HepG2 (cell line): ENCODE measurements around the gene KIFC1. TPM values are rescaled to one million over a fixed set of nuclear protein-coding genes. Genes with fewer than 3 reads are reported as not detected.
A peak's percentile ranks its signal among the peaks of the same experiment; 100 is the strongest.

ENCODE experiments used
- EEA1 ChIP-seq: sonication (generic); formaldehyde crosslinking; IDR thresholded peaks from 2 replicates; pipeline ENCODE4 v1.5.1; 2020; ENCODE audit warnings: mild to moderate bottlenecking, missing genetic modification reagents, borderline replicate concordance
- GATA4 ChIP-seq: sonication (generic); IDR thresholded peaks from 2 replicates; pipeline ENCODE4 v1.6.1; 2016; ENCODE audit warnings: antibody characterized with exemption, low read depth, borderline replicate concordance
- HOXA7 ChIP-seq: sonication (generic); formaldehyde crosslinking; IDR thresholded peaks from 2 replicates; pipeline ENCODE4 v1.8.1; 2022; ENCODE audit warnings: mild to moderate bottlenecking, missing genetic modification reagents, moderate library complexity
- ISX ChIP-seq: sonication (generic); formaldehyde crosslinking; conservative IDR thresholded peaks from 2 replicates; pipeline ENCODE4 v1.5.0; 2020; ENCODE audit warnings: missing genetic modification reagents
- KLF13 ChIP-seq: sonication (generic); formaldehyde crosslinking; IDR thresholded peaks from 2 replicates; pipeline ENCODE4 v1.4.0; 2020; ENCODE audit warnings: mild to moderate bottlenecking, missing genetic modification reagents
- KMT2B ChIP-seq: IDR thresholded peaks from 2 replicates; pipeline ENCODE4 v1.6.1; 2016; ENCODE audit warnings: missing genetic modification reagents, missing compliant biosample characterization
- MAZ ChIP-seq, 2 experiments: sonication (generic) in 1 of 2; formaldehyde crosslinking in 1 of 2; IDR thresholded peaks; 2 replicates each; pipeline versions ENCODE4 v1.5.0 to v1.6.1; 2012 to 2020; ENCODE audit warnings: low read depth in 2 of 2, mild to moderate bottlenecking in 2 of 2, borderline replicate concordance in 1 of 2, improper control_type of control experiment in 1 of 2, low read length in 1 of 2, missing genetic modification reagents in 1 of 2, moderate library complexity in 1 of 2
- MEIS1 ChIP-seq: sonication (generic); formaldehyde crosslinking; IDR thresholded peaks from 2 replicates; pipeline ENCODE4 v1.9.0; 2021; ENCODE audit warnings: mild to moderate bottlenecking, missing genetic modification reagents, moderate library complexity, borderline replicate concordance
- NFIB ChIP-seq: sonication (generic); formaldehyde crosslinking; IDR thresholded peaks from 2 replicates; pipeline ENCODE4 v1.9.0; 2021; ENCODE audit warnings: missing genetic modification reagents, mild to moderate bottlenecking, borderline replicate concordance
- PRMT3 ChIP-seq: sonication (generic); formaldehyde crosslinking; IDR thresholded peaks from 2 replicates; pipeline ENCODE4 v1.8.1; 2022; ENCODE audit warnings: low read depth, mild to moderate bottlenecking, moderate library complexity, missing genetic modification reagents, borderline replicate concordance
- SMAD9 ChIP-seq: sonication (generic); formaldehyde crosslinking; IDR thresholded peaks from 2 replicates; pipeline ENCODE4 v1.5.1; 2020; ENCODE audit warnings: mild to moderate bottlenecking, missing genetic modification reagents
- ZNF567 ChIP-seq: sonication (generic); formaldehyde crosslinking; IDR thresholded peaks from 2 replicates; pipeline ENCODE4 v1.8.1; 2023; ENCODE audit warnings: mild to moderate bottlenecking, missing genetic modification reagents, borderline replicate concordance
- ZNF589 ChIP-seq: sonication (generic); formaldehyde crosslinking; conservative IDR thresholded peaks from 2 replicates; pipeline ENCODE4 v1.8.0; 2022; ENCODE audit warnings: mild to moderate bottlenecking, moderate library complexity, missing genetic modification reagents
- ZNF619 ChIP-seq: sonication (generic); formaldehyde crosslinking; IDR thresholded peaks from 2 replicates; pipeline ENCODE4 v1.4.0; 2020; ENCODE audit warnings: mild to moderate bottlenecking, missing genetic modification reagents
- ZNF792 ChIP-seq: IDR thresholded peaks from 2 replicates; pipeline ENCODE4 v1.6.1; 2016
- ZSCAN12 ChIP-seq: sonication (generic); formaldehyde crosslinking; IDR thresholded peaks from 2 replicates; pipeline ENCODE4 v1.9.0; 2021; ENCODE audit warnings: mild to moderate bottlenecking, missing genetic modification reagents
- polyA plus RNA-seq, 8 experiments: library from polyadenylated mRNA; depleted of rRNA in 3 of 8; stranded (reverse) in 7 of 8; unstranded in 1 of 8; fragments of >200 nt; fragmentation: Illumina TruSeq in 4 of 8; extraction: Trizol in 4 of 8; gene quantifications; 2 replicates each; pipeline versions ENCODE4 v1.2.1 to v1.2.3, GENCODE V29; 2011 to 2016; ENCODE audit warnings: low read depth in 4 of 8, missing spikeins in 1 of 8, mixed read lengths in 1 of 8; ENCODE audit not compliant: insufficient read depth in 1 of 8
- total RNA-seq, 5 experiments: library from RNA; depleted of rRNA; stranded (reverse); fragments of >200 nt; fragmentation: Illumina TruSeq; extraction: Trizol; gene quantifications; 2 replicates each; pipeline ENCODE4 v1.2.3, GENCODE V29; 2016; ENCODE audit warnings: low read depth in 1 of 5
- TF ChIP-seq, protein P1 (sequence below): sonication (generic); formaldehyde crosslinking; IDR thresholded peaks from 2 replicates; pipeline ENCODE4 v1.4.0; 2020; ENCODE audit warnings: missing genetic modification reagents, borderline replicate concordance
- TF ChIP-seq, protein P2 (sequence below): sonication (generic); formaldehyde crosslinking; IDR thresholded peaks from 2 replicates; pipeline ENCODE4 v1.8.0; 2022; ENCODE audit warnings: missing genetic modification reagents, mild to moderate bottlenecking, moderate library complexity, borderline replicate concordance
- TF ChIP-seq, protein P3 (sequence below): sonication (generic); formaldehyde crosslinking; IDR thresholded peaks from 2 replicates; pipeline ENCODE4 v1.4.0; 2020; ENCODE audit warnings: mild to moderate bottlenecking, low read depth, missing genetic modification reagents

KIFC1 gene
- total and polyA plus RNA-seq, 2 of the 13 experiments (the other 11 are each of a cell fraction or from before 2014, with no cell fraction given) = 25.0 to 45.5 TPM

DNA sequence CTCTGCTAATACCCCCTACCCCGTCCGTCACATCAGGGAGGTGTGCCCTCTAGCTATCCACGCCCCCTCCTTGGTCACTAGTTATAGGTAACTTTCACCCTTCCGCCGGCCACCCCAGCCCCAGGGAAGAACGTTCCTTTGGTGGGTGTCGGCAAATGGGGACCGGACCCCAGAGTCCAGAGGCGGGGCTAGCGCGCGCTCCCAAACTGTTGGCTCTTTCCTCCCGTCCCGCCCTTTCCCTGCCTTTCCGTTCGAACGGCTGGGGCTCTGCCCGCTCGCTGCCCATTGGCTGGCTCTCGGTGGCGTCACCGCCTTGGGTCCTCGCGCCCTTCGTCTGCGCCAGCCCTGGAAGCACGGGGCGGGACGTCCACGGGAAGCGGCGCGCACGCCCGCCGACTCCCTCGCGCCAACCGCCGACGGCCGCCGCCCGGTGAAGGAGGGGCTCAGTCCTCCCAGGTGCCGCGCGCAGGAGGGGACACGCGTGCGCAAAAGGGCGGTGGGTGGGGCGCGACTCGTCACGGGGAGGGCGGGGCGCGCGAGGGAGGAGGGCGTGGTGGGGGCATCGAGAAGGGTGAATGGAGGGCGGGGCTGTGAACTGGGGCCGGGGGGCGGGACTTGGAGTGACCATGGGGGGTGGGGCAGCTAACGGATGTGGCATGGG is 18.6 kb downstream of the KIFC1 start (continued):
- TF ChIP-seq, protein P1, sequence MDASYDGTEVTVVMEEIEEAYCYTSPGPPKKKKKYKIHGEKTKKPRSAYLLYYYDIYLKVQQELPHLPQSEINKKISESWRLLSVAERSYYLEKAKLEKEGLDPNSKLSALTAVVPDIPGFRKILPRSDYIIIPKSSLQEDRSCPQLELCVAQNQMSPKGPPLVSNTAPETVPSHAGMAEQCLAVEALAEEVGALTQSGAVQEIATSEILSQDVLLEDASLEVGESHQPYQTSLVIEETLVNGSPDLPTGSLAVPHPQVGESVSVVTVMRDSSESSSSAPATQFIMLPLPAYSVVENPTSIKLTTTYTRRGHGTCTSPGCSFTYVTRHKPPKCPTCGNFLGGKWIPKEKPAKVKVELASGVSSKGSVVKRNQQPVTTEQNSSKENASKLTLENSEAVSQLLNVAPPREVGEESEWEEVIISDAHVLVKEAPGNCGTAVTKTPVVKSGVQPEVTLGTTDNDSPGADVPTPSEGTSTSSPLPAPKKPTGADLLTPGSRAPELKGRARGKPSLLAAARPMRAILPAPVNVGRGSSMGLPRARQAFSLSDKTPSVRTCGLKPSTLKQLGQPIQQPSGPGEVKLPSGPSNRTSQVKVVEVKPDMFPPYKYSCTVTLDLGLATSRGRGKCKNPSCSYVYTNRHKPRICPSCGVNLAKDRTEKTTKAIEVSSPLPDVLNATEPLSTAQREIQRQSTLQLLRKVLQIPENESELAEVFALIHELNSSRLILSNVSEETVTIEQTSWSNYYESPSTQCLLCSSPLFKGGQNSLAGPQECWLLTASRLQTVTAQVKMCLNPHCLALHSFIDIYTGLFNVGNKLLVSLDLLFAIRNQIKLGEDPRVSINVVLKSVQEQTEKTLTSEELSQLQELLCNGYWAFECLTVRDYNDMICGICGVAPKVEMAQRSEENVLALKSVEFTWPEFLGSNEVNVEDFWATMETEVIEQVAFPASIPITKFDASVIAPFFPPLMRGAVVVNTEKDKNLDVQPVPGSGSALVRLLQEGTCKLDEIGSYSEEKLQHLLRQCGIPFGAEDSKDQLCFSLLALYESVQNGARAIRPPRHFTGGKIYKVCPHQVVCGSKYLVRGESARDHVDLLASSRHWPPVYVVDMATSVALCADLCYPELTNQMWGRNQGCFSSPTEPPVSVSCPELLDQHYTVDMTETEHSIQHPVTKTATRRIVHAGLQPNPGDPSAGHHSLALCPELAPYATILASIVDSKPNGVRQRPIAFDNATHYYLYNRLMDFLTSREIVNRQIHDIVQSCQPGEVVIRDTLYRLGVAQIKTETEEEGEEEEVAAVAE (CRISPR knock-in tag) = peak; percentile 81; the same call in 1 of the 2 replicates
- no peak for TF ChIP-seq ISX (CRISPR knock-in tag)
- TF ChIP-seq NFIB (CRISPR knock-in tag) = no peak
- TF ChIP-seq, protein P2, sequence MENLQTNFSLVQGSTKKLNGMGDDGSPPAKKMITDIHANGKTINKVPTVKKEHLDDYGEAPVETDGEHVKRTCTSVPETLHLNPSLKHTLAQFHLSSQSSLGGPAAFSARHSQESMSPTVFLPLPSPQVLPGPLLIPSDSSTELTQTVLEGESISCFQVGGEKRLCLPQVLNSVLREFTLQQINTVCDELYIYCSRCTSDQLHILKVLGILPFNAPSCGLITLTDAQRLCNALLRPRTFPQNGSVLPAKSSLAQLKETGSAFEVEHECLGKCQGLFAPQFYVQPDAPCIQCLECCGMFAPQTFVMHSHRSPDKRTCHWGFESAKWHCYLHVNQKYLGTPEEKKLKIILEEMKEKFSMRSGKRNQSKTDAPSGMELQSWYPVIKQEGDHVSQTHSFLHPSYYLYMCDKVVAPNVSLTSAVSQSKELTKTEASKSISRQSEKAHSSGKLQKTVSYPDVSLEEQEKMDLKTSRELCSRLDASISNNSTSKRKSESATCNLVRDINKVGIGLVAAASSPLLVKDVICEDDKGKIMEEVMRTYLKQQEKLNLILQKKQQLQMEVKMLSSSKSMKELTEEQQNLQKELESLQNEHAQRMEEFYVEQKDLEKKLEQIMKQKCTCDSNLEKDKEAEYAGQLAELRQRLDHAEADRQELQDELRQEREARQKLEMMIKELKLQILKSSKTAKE = peak; percentile 93
- TF ChIP-seq MEIS1 = peak; percentile 87; the same call in 1 of the 2 replicates
- TF ChIP-seq ZNF589 (CRISPR knock-in tag) = peak; percentile 99
- TF ChIP-seq ZSCAN12 (CRISPR knock-in tag) = peak; percentile 86; the same call in 1 of the 2 replicates
- 0 out of 2 replicates have a peak, but pooled peaks have one; percentile 28 for TF ChIP-seq GATA4
- TF ChIP-seq HOXA7 = peak; percentile 98
- TF ChIP-seq ZNF567 (CRISPR knock-in tag) = peak; percentile 85; the same call in 1 of the 2 replicates
- TF ChIP-seq KMT2B (CRISPR knock-in tag) = peak; percentile 82; the same call in 1 of the 2 replicates
- TF ChIP-seq, protein P3, sequence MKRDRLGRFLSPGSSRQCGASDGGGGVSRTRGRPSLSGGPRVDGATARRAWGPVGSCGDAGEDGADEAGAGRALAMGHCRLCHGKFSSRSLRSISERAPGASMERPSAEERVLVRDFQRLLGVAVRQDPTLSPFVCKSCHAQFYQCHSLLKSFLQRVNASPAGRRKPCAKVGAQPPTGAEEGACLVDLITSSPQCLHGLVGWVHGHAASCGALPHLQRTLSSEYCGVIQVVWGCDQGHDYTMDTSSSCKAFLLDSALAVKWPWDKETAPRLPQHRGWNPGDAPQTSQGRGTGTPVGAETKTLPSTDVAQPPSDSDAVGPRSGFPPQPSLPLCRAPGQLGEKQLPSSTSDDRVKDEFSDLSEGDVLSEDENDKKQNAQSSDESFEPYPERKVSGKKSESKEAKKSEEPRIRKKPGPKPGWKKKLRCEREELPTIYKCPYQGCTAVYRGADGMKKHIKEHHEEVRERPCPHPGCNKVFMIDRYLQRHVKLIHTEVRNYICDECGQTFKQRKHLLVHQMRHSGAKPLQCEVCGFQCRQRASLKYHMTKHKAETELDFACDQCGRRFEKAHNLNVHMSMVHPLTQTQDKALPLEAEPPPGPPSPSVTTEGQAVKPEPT (CRISPR knock-in tag) = peak; percentile 95
- TF ChIP-seq ZNF792 (CRISPR knock-in tag) = peak; percentile 89
- peak; percentile 90; the same call in 1 of the 2 replicates for TF ChIP-seq ZNF619 (CRISPR knock-in tag)
- peak; percentile 55 for TF ChIP-seq EEA1 (CRISPR knock-in tag)
- peak; percentile 49; the same call in 1 of the 2 replicates for TF ChIP-seq SMAD9 (CRISPR knock-in tag)
- TF ChIP-seq PRMT3 = peak; percentile 98
- peak; percentile 71; the same call in 1 of the 2 replicates for TF ChIP-seq KLF13 (CRISPR knock-in tag)
- peak; percentile 54; the same call in 1 of the 2 replicates for TF ChIP-seq MAZ (IDR thresholded peaks at IDR 0.05; ENCODE audit: borderline replicate concordance, low read depth, low read length)
- TF ChIP-seq MAZ (CRISPR knock-in tag; IDR thresholded peaks at IDR 0.05; ENCODE audit: low read depth) = peak; percentile 99
